Keratinocyte (primary cell): ENCODE data around the gene SLC23A1. TPM values are rescaled to one million over a fixed set of nuclear protein-coding genes. Genes with fewer than 3 reads are reported as not detected.

Experiments
- DNase-seq: peaks from one replicate; pipeline ENCODE4 v3.0.0-alpha.2; 2011; ENCODE audit warnings: low read depth, missing footprints, low spot score
- FAIRE-seq: peaks from 2 replicates; lab custom pipeline; 2011; peaks lifted over from hg19 to GRCh38; lab: Jason Lieb, UNC
- H2AFZ ChIP-seq: 2 replicates; pipeline ENCODE4 v1.6.0; 2012; ENCODE audit warnings: low read length, control low read depth, inconsistent platforms; ENCODE audit not compliant: control insufficient read depth
- H3K27ac ChIP-seq: 2 replicates; pipeline ENCODE4 v1.5.1; 2011; ENCODE audit warnings: low read length; ENCODE audit not compliant: control insufficient read depth, insufficient read depth
- H3K27me3 ChIP-seq: 3 replicates; pipeline ENCODE4 v1.6.0; 2011; ENCODE audit warnings: low read length; ENCODE audit not compliant: control insufficient read depth, insufficient read depth; ENCODE audit errors: extremely low read depth
- H3K36me3 ChIP-seq, 2 experiments: 2 replicates in 1 of 2; 3 replicates in 1 of 2; pipeline ENCODE4 v1.5.1; 2011; ENCODE audit warnings: low read length in 2 of 2, mild to moderate bottlenecking in 1 of 2; ENCODE audit not compliant: control insufficient read depth in 2 of 2, insufficient read depth in 2 of 2; ENCODE audit errors: extremely low read depth in 1 of 2
- H3K4me1 ChIP-seq: 3 replicates; pipeline ENCODE4 v1.5.1; 2011; ENCODE audit warnings: low read length; ENCODE audit not compliant: control insufficient read depth, insufficient read depth; ENCODE audit errors: extremely low read depth
- H3K4me2 ChIP-seq: 3 replicates; pipeline ENCODE4 v1.6.0; 2011; ENCODE audit warnings: low read depth, low read length; ENCODE audit not compliant: control insufficient read depth, insufficient read depth; ENCODE audit errors: extremely low read depth
- H3K4me3 ChIP-seq, 3 experiments: fragments of 200-600 bp in 1 of 3; sonication (generic) in 1 of 3; 2 replicates in 2 of 3; 3 replicates in 1 of 3; pipeline ENCODE4 v1.5.1; 2011 to 2016; ENCODE audit warnings: low read length in 3 of 3, mild to moderate bottlenecking in 3 of 3, control low read depth in 2 of 3, inconsistent platforms in 1 of 3, low read depth in 1 of 3, mixed read lengths in 1 of 3, mixed run types in 1 of 3, moderate library complexity in 1 of 3; ENCODE audit not compliant: control insufficient read depth in 2 of 3, insufficient read depth in 2 of 3; ENCODE audit errors: extremely low read depth in 1 of 3
- H3K79me2 ChIP-seq: 2 replicates; pipeline ENCODE4 v1.6.0; 2012; ENCODE audit warnings: low read length; ENCODE audit not compliant: control insufficient read depth, insufficient read depth
- H3K9ac ChIP-seq: 3 replicates; pipeline ENCODE4 v1.6.0; 2011; ENCODE audit warnings: low read length; ENCODE audit not compliant: control insufficient read depth, insufficient read depth; ENCODE audit errors: extremely low read depth
- H3K9me1 ChIP-seq: 3 replicates; pipeline ENCODE4 v1.6.0; 2011; ENCODE audit warnings: low read length; ENCODE audit not compliant: control insufficient read depth, insufficient read depth; ENCODE audit errors: extremely low read depth
- H3K9me3 ChIP-seq: 2 replicates; pipeline ENCODE4 v1.5.1; 2012; ENCODE audit warnings: low read depth, low read length; ENCODE audit not compliant: control insufficient read depth
- H4K20me1 ChIP-seq: 3 replicates; pipeline ENCODE4 v1.6.0; 2011; ENCODE audit warnings: low read length; ENCODE audit not compliant: control insufficient read depth, insufficient read depth; ENCODE audit errors: extremely low read depth
- EZH2 ChIP-seq: IDR thresholded peaks from one replicate; pipeline ENCODE4 v1.6.1; 2012; ENCODE audit warnings: inconsistent platforms, mild to moderate bottlenecking, low read length, moderate library complexity
- dilution Hi-C: fragments of 300-500 bp; cut with MboI; formaldehyde crosslinking; loops from one replicate; pipeline ENCODE4 v1.7.0; 2020; ENCODE audit warnings: low sequenced_read_pairs; ENCODE audit not compliant: extremely low pct_ligation_motif_present
- polyA plus RNA-seq, 5 experiments: library from polyadenylated mRNA; depleted of rRNA in 3 of 5; stranded (reverse) in 3 of 5; stranded (forward) in 1 of 5; unstranded in 1 of 5; fragments of >200 nt; gene quantifications; 1 replicate in 1 of 5; 2 replicates in 3 of 5; 3 replicates in 1 of 5; pipeline versions ENCODE4 v1.2.1 to v1.2.3, GENCODE V29; 2011 to 2012; ENCODE audit warnings: missing spikeins in 2 of 5, low read depth in 1 of 5, low replicate concordance in 1 of 5
- TF ChIP-seq, protein P1 (sequence below), 3 experiments: IDR thresholded peaks in 1 of 3; conservative IDR thresholded peaks in 1 of 3; optimal IDR thresholded peaks in 1 of 3; 2 replicates in 2 of 3; 3 replicates in 1 of 3; pipeline versions ENCODE3 to v1.5.1; 2011; ENCODE audit warnings: low read length in 3 of 3, mild to moderate bottlenecking in 3 of 3, moderate library complexity in 2 of 3, control low read depth in 1 of 3, inconsistent platforms in 1 of 3; ENCODE audit not compliant: insufficient read depth in 2 of 3; ENCODE audit errors: extremely low read depth in 1 of 3

The SLC23A1 gene
- polyA plus RNA-seq, 1 donor (not counting 4 experiments of a cell fraction or from before 2014, with no cell fraction given) = not detected

- DNase-seq (no peak), FAIRE-seq (no peak)
- dilution Hi-C loops = no loop called here
- Histone ChIP-seq H3K27me3 (no peaks in the 10 kb centered on the region), H3K9me1 (no peaks in the 10 kb centered on the region), H3K4me3 (no peak overlapping the region), H4K20me1 (no peaks in the 10 kb centered on the region), H3K9me3 (no peaks in the 10 kb centered on the region), H3K36me3 (peaks cover 12 to 19% of the 10 kb centered on the region in 2 experiments), H3K79me2 (no peaks in the 10 kb centered on the region), H3K4me2 (no peak overlapping the region), H3K4me1 (no peaks in the 10 kb centered on the region), H2AFZ (no peak overlapping the region), H3K27ac (no peak overlapping the region), H3K9ac (no peak overlapping the region)
- no peak for TF ChIP-seq EZH2
- TF ChIP-seq, protein P1, sequence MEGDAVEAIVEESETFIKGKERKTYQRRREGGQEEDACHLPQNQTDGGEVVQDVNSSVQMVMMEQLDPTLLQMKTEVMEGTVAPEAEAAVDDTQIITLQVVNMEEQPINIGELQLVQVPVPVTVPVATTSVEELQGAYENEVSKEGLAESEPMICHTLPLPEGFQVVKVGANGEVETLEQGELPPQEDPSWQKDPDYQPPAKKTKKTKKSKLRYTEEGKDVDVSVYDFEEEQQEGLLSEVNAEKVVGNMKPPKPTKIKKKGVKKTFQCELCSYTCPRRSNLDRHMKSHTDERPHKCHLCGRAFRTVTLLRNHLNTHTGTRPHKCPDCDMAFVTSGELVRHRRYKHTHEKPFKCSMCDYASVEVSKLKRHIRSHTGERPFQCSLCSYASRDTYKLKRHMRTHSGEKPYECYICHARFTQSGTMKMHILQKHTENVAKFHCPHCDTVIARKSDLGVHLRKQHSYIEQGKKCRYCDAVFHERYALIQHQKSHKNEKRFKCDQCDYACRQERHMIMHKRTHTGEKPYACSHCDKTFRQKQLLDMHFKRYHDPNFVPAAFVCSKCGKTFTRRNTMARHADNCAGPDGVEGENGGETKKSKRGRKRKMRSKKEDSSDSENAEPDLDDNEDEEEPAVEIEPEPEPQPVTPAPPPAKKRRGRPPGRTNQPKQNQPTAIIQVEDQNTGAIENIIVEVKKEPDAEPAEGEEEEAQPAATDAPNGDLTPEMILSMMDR (optimal IDR thresholded peaks at IDR 0.05 in 1 of 3, IDR thresholded peaks at IDR 0.05 in 1 of 3, conservative IDR thresholded peaks at IDR 0.05 in 1 of 3; ENCODE audit: extremely low read depth in 1 of 3, insufficient read depth in 2 of 3, low read length in 3 of 3) = no peak
These were observed 11.3 kb downstream of the SLC23A1 start for GRCh38 chr5:139371482-139372435.

DNA sequence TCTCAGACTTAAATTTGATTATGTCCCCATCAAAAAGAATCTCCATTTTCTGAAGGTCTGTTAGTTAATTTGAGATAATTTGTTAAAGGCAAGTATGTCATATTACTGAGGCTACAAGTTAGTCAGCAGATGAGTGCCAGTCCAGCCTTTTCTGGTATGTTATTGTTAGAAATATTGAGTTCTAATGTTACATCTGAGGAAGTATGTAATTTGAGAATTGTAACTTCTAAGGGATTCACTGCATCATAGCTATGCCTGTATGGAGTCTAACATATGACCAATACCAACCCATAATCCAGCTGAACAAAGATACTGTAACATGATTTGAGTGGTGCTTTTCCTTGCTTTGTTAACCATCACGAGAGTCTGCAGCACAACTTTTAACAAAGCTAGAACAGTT is 13.9 kb downstream of the SLC23A1 start:
- peaks cover 19 to 23% of the 10 kb centered on the region in 2 experiments for H3K36me3 ChIP-seq
- H3K9ac ChIP-seq = no peak overlapping the region
- no peak overlapping the region for H3K27ac ChIP-seq
- no peak overlapping the region for H3K4me2 ChIP-seq
- DNase-seq (no peak), FAIRE-seq (no peak)
- dilution Hi-C loops = no loop called here
- H3K4me3 ChIP-seq = no peak overlapping the region
- H2AFZ ChIP-seq = no peak overlapping the region
- H3K9me1 ChIP-seq = no peaks in the 10 kb centered on the region
- no peaks in the 10 kb centered on the region for H4K20me1 ChIP-seq
- no peaks in the 10 kb centered on the region for H3K9me3 ChIP-seq
- no peak for TF ChIP-seq EZH2
- TF ChIP-seq, protein P1 (optimal IDR thresholded peaks at IDR 0.05 in 1 of 3, IDR thresholded peaks at IDR 0.05 in 1 of 3, conservative IDR thresholded peaks at IDR 0.05 in 1 of 3; ENCODE audit: extremely low read depth in 1 of 3, insufficient read depth in 2 of 3, low read length in 3 of 3) = no peak
- no peaks in the 10 kb centered on the region for H3K4me1 ChIP-seq
- H3K79me2 ChIP-seq = no peaks in the 10 kb centered on the region
- no peaks in the 10 kb centered on the region for H3K27me3 ChIP-seq
